Activated CD4-positive, alpha-beta T cell treated with anti-CD3 and anti-CD28 coated beads, Interleukin-2, amount 50 U/mL, for 24 hours (primary cell): ENCODE measurements around the gene RORC.
"Not testable (repeated sequence)": the region's sequence is repeated elsewhere in the genome, so short reads cannot be mapped to it uniquely, and the experiment has no call there.

ENCODE experiments used
- DNase-seq, 2 donors: peaks; one replicate each; pipeline ENCODE4 v3.0.0-alpha.2; 2020; ENCODE audit warnings: low read depth in 1 of 2, low spot score in 1 of 2

The RORC gene

DNA sequence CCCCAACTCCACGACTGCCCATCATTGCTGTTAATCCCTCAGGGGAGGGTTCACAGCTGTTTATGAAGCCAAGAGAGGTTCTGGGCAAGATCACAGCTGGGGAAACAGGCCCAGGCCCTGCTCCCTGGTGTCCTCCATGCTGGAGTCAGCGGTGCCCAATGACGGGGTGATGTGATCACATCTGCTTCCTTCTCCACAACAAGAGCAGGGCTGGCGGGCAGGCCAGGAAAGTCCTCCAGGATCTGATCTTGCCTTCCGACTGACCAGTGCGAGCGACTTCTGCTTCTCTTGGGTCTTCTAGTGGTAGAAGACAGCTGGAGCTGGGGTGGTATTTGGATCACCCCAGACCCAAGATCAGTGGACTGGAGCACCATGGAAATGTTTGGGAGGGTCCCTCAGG lies 25.4 kb downstream of the RORC start:
- DNase-seq: no peak

DNA sequence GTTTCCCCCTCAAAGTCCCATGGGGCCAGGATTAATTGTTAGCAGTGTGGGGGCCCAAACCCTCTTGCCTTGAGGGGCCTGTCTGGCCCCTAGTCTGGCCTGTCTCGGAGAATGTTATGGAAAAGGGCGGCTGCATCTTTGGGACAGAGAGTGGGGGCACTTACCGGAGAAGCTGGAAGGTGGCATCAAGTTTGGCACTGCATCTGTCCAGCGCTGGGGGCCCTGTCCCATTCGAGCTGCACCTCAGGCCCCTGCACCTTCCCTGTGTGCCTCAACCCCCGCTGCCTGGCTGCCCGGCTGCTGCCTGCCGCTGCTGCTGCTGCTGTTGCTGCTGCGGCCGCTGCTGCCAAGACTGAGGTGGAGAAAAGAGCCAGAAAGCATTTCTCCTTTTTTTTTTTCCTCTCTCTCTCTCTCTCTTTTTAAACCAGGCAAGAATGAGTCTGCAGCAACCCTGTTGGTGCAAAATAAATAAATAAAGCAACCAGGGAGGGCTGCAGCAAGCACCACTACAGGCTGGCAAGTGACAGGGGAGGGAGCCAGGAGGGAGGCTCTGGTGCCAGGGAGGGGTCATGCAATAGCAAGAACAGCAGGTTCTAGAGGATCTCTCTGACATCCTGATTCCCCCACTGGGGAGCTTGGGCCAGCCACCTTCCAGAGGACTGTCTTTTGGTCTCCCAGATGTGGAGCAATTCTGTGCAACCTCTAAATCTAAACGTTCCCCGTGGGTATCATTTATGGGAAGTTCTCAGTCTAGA lies 26.4 kb downstream of the RORC start, which contains the start of gene LINGO4:
LINGO4 (minus strand) TSS at position 354 of the 755 bp plus-strand sequence. CDS start 2,715 bp downstream, outside the sequence.
- no peak for DNase-seq

DNA sequence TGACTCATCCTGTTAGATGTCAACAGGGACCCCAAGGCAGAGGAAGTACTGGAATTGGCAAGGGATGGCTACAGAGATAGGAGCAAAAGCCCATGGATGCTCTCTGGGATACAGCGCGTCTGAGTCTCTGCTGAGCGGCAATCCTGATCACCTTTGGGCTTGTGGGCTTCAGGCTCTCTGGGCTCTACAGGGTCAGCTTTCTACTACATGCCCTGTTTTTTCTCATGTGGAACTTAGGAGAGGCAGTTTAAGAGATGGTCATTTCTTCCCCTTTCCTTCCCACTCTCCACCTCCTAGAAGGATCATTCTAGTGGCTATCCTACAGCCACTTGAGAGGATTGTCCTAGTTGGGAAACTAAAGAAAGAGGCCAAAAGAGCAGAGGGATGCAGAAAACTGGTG lies 27.7 kb downstream of the RORC start:
- DNase-seq: no peak

DNA sequence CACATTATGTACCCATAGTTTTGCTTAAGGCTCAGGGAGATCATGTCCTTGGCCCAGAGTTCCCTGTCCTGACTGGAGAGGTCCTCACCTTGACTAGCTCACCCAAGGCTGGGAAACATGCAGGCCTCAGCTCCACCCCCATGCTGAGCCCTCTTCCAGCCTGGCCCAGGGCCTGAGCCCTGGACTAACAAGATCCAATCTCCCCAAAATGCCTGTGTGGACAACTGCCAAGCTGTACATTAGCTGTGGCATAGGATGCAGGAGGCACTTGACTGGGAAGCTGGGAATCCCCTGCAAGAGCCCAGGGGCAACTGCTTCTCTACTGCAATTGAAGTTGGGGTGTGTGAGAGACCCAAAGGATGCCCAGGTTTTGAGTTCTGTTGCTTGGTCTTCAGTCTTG lies 28.4 kb downstream of the RORC start:
- DNase-seq: no peak

DNA sequence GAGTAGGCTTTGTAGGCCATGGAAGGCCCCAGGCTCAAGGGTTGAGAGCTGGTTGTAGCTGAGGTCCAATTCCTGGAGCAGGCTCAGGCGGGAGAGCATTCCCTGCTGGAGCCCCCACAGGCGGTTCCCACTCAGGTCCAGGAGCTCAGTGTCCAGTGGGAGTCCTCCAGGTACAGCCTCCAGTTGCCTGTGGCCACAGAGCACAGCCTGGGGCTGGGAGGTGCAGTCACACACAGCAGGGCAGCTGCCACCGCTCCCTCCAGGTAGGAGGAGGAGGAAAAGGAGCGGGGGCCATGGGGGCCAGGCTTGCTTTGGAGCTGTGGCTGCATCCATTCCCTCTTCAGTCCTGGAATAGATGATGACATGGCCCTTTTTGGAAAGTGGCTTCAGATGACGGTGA lies 29.2 kb downstream of the RORC start:
- no peak for DNase-seq

DNA sequence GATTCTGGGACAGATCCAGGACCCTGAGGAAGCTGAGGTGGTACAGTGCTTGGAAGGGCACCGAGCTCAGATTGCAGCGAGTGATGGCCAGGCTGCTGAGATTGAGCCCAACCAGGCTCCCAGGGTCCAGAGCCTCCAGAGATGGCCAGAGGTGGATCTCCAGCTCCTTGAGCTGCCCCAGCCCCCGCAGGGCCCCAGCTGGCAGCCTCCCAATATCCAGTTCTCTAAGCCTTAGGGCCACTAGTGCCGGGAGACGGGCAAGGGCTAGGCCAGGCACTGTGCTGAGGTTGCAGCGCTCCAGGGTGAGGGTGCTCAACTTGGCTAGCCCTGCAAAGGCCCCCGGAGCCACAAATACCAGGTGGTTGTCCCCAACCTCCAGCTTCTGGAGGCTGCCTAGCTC lies 29.8 kb downstream of the RORC start:
- DNase-seq: no peak

DNA sequence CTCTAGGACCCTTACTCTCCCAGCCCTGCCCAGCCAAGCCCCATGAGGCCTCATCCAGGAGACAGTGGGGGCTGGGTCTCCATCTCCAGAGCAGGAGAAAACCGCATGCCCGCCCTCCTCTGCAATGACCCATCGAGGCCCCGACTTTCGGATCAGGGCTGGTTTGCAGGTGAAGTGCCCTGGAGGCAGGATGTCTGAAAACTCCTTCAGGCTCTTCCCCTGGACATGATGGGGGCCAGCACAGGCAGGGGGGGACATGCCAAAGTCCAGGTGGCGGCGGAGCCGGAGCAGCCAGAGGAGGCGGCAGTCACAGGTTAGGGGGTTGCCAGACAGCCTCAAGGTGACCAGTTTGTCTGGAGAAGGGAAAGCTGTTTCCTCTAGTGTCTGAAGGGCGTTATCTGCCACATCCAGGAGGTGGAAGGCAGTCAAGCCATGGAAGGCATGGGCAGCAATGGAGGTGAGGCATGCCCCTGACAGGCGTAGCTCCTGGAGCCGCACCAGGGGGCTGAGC lies 30.2 kb downstream of the RORC start:
- DNase-seq: no peak

DNA sequence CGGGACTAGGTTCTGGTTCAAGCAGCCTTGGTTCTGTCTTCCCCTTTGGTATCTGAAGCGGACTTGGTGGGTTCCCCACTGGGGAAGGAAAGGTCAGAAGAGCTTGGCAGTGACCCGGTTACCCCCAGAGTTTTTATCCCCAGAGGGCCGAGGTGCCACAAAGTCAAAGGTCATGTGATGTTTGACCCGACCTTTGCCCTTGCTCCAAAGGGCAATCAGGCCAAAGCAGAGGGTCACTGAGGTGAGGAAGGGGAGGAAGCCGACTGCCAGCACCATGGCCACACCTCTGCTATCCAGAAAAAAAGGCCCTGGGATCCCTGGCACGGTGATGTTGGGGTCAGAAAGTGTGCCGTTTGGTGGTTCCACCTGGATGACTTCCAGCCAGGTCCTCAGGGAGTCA lies 30.8 kb downstream of the RORC start:
- DNase-seq: no peak

DNA sequence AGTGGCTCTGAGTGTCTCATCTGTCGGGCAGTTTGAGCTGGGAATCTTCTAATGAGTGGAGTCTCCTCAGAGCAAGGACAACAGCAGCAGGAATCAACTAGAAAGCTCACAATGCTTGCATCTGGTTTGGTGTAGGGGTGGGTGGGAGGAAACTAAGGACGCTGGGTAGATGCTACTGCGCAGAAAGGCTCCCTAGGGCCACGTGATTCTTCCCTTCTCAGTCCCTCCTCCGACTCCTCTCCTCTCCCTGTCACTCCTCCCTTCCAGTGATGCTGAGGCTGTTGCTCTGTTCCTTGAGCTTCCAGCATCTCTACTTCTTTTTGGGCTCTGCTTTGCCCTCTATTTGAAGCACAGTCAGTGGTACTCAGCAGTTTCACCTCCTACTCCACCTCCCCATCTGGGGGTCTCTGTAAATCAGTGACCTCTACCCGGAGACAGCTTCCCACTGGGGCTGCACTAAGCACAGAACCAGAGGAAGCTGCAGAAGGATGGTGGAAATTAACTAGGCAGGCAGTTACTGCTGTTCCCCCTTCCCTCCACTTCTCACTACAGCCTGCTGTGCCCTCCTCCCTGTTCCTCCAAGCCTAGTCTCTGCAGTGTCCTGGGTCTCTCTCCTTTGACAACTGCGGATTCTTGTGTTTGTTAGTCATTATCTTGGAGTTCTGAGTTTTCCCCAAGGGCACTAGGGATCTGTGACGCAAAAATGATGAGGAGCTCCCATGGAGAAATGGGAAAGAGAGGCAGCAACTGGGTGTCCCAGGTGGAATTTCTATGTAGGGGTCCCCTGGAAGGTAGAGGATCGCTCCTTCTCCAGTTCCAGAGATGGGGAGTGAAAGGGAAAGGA lies 32.2 kb downstream of the RORC start:
- no peak for DNase-seq

DNA sequence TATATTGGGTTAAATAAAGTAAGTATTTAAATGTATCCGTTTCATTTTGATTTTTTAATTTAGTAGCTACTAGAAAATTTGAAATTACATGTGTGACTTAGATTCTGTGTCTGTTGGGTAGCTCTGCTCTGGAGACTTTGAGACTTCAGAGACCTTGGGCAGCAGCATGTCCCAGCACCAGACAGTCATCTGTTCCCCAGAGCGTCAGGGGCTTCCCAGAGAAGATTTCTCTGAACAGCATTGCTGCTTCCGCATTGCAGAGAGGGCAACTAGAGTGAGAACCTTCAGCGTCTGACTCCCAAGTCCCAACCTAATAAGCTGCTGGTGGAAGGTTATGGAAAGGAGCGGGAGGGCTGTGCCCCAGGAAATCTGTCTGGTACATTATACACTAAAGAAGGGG lies 33.0 kb downstream of the RORC start:
- no peak for DNase-seq

DNA sequence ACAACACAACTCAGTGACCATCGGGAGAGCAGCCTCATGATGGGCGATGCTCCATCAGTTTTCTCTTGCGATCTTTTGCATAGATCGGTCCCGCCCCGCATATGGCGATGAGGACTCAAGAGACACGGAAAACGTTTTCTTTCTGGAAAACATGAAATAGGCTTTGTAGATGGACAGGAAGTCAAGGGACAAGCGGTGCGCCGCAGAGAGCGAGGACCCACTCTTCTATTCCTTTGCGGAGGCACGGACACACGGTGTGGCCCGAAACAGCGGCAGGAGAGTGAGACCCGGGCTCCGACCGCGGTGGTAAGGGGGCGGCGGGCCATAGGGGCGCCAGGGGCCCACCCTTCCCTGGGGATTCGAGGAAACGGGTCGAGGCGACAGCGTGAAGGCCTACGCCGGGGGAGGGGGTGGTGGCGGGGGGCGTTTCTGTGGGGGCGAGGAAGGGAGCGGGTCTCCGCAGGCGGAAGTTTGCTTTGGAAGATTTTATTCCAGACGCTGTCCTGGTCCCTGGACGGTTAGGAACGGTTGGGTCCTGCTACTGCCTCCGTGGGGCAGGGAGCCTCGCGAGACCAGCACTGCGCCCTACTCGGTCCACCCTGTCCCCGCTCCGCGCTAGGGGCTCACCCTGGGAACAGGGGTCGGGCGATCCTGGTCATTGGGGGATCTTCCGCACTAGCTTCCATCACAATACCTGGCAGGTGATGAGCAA lies 40.5 kb downstream of the RORC start:
- no peak for DNase-seq

DNA sequence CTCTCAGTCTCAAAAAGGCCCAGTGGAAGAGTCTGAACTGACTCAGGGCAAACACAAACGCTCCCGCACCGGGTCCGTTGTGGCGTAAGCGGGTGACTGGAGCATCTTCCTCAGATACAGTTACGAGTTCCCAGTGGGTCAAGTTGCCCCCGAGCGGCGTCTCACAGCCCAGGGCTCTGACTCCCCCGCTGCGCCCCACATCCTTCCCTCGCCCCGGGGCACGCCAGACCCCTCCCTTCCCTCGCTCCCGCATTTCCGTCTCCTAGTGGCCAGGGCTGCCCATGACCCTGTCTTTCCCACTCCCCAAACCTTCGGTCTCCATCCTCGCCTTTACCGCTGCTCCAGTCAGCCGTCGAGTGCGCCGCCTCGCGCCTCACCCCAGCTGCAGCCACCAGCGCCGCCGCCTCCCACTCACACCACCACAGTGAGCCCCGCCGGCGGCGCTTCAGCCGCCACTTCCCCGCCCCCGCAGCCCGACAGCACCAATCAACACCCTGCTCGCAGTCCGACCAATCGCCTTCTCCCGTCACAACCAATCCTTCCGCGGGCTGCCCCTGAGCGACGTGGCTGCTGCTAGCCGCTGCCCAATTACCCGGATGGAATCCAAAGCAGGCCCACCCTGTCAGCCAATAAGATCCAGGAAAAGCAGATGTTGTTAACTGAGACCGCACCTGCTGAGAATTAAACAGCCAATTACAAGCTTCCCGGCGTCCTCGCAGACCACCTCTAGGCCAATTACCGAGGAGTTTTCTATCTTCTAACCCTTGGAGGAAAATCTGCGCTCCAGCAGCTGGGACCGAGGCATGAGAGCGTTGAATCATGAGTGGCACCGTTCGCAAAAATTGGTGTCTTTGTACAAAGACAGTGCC lies 41.3 kb downstream of the RORC start, which contains the start of gene TDRKH:
TDRKH (minus strand) TSS at position 430 of the 869 bp plus-strand sequence. CDS start 7,478 bp downstream, outside the sequence.
- DNase-seq: peak; percentile 92 to 98

DNA sequence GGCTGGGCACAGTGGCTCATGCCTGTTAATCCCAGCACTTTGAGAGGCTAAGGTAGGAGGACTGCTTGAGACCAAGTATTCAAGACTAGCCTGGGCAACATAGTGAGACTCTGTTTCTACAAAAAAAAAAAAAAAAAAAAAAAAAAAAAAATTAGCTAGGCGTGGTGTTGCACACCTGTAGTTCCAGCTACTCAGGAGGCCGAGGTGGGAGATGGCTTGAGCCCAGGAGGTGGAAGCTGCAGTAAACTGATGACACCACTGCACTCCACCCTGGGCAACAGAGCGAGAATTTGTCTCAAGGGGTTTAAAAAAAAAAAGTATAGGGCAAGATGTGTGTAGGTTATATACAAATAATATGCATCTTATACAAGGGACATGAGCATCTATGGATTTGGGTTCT lies 43.9 kb downstream of the RORC start:
- DNase-seq: no peak

DNA sequence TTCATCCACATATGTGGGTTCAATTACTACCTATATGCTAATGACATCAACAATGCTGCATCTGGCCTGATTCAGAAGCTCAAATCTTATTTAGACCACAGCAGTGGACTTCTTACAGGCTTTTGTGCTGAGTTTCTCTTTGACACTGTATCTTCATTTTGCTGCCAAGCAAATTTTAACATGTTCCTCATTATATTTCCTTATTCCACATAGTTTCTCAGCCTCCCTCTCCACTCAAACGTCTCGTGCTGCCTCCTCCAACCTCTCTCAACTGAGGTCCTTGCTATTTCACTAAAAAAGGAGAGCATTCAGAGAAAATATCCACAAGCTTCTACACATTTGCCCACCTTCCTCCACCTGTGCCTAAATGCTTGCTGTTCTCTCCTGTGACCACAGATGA lies 47.8 kb downstream of the RORC start:
- DNase-seq: no peak

DNA sequence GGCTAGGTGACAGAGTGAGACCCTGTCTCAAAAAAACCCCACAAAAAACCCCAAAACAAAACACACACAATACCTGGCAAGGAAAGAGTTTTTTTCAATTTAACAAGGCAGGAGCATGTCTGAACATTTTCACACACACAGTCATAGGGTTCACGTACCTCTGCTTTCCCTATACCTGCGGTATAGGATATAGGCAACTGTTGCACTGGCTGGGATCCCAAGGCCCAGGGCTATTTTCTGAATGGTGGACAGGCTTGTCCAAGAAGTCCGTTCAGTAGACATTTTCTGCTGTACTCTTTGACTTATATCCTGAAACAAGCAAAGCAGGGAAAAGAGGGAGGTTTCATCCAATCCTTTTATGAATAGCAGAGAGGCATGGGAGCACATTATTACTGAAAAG lies 48.9 kb downstream of the RORC start:
- no peak for DNase-seq

DNA sequence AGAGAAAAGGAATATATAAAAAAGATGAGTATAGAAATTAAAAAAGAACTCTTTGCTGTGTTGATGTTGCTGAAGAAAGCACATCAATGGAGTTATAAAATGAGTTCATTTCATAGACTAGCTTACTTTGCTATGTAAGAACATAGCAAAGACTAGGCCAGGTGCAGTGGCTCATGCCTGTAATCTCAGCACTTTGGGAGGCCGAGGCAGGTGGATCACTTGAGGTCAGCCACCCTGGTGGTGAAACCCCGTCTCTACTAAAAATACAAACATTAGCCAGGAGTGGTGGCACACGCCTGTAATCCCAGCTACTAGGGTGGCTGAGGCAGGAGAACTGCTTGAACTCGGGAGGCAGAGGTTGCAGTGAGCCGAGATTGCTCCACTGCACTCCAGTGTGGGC lies 49.6 kb downstream of the RORC start:
- not testable (repeated sequence) for DNase-seq

DNA sequence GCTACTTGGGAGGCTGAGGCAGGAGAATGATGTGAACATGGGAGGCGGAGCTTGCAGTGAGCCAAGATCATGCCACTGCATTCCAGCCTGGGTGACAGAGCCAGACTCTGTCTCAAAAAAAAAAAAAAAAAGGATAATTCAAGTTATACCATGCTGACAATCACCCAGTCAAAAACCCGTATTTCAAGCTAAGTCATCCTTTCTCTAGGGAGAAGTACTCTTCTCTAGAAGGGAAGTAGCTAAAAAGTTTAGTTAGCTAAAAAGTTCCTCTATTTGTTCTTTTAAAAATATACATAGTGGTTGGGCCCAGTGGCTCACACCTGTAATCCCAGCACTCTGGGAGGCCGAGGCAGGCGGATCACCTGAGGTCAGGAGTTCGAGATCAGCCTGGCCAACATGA lies 50.9 kb downstream of the RORC start:
- not testable (repeated sequence) for DNase-seq

DNA sequence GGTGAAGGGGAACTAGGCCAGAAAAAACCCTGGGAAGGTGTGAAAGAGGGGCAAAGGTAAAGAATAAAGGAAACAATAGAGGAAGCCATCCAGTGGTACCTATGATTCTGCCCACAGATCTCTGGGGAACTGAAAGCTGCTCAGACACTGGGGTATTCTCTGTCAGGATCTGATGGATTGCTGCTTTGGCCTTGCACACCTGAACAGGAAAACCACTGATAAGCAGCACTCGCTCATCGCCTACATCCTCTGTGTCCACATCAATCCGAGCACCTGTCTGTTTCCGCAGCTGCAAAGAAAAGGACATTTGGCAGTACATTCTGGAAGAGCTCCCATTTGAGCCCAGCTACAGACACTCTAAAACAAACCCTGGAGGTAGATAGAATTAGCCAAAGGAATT lies 51.8 kb downstream of the RORC start:
- no peak for DNase-seq

DNA sequence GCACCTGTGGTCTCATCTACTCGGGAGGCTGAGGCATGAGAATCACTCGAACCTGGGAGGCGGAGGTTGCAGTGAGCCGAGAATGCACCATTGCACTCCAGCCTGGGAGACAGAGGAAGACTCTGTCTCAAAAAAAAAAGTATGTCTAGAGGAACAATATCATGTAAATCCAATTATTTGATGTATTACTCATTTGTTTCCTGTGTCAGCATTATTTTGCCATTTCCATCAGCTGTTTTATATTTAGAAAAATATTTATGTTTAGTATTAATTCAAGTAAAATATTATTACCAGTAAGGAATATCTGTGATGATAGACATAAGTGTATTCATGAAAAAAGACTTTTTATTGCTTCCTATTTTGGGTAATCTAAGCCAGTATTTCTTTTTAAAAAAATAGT lies 54.3 kb downstream of the RORC start:
- no peak for DNase-seq

DNA sequence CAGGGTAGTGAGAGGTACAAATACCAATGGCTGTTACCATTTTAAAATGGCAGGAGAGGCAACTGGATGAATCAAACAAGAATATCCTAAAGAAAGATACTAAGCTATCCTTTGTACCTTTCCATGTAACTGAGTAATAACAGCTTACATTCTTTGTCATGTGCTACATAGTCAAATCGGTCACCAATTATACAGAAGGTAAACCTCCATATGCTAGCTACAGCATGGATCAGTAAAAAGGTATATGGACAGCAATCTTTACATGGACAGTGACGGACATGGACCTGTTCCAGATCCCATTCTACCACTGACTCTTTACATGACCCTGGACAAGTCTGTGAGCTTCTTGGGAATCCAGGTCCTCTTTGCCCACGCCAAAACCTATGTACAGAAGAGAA lies 54.9 kb downstream of the RORC start:
- DNase-seq: no peak
